ENCODE measurements around the gene HPCA.

GRCh38 chr1:32898958-32899357 is 12.7 kb downstream of the HPCA start:
- TF ChIP-seq CTCF (conservative IDR thresholded peaks at IDR 0.05; ENCODE audit: low read depth, low read length): no peak
- no peak for TF ChIP-seq POLR2A (IDR thresholded peaks at IDR 0.05; ENCODE audit: low read depth, low read length)
- no peak for TF ChIP-seq RFX5 (IDR thresholded peaks at IDR 0.05; ENCODE audit: low read depth, low read length)
- no peak for TF ChIP-seq SMC3 (IDR thresholded peaks at IDR 0.05; ENCODE audit: low read depth, low read length)
- no peak for TF ChIP-seq RAD21 (IDR thresholded peaks at IDR 0.05; ENCODE audit: low read length)
- TF ChIP-seq RCOR1 (IDR thresholded peaks at IDR 0.05; ENCODE audit: insufficient replicate concordance, low read length): no peak
- no peak for TF ChIP-seq MXI1 (IDR thresholded peaks at IDR 0.05; ENCODE audit: borderline replicate concordance, low read depth, low read length)
- no peak for TF ChIP-seq USF2 (IDR thresholded peaks at IDR 0.05; ENCODE audit: low read depth, low read length)
- no peak for TF ChIP-seq CEBPB (IDR thresholded peaks at IDR 0.05; ENCODE audit: low read depth, low read length)
- TF ChIP-seq BHLHE40 (IDR thresholded peaks at IDR 0.05; ENCODE audit: low read depth, low read length): no peak
- TF ChIP-seq CHD1 (IDR thresholded peaks at IDR 0.05; ENCODE audit: low read depth, low read length): no peak
- TF ChIP-seq MAFK (IDR thresholded peaks at IDR 0.05; ENCODE audit: low read depth, low read length): no peak

Measured in IMR-90 (cell line).